Astrocyte of the hippocampus (primary cell): ENCODE results near the gene KCNF1.

Experiments used
- DNase-seq: peaks from one replicate; pipeline ENCODE4 v3.0.0; 2011; ENCODE audit warnings: low read depth, low spot score

Gene KCNF1

GRCh38 chr2:10901160-10901939 is 10.4 kb upstream of the KCNF1 start:
- DNase-seq, result no peak

GRCh38 chr2:10903861-10904210 is 7.9 kb upstream of the KCNF1 start:
- no peak for DNase-seq

- DNase-seq, result no peak
Observed at GRCh38 chr2:10904455-10904854, 7.3 kb upstream of the KCNF1 start.

- no peak for DNase-seq
Observed at GRCh38 chr2:10905006-10905861, 6.5 kb upstream of the KCNF1 start.

- DNase-seq, result no peak
Observed at GRCh38 chr2:10905862-10906143, 5.9 kb upstream of the KCNF1 start.

- DNase-seq, result no peak
Observed at GRCh38 chr2:10906926-10907625, 4.7 kb upstream of the KCNF1 start.

- DNase-seq, result no peak
Observed at GRCh38 chr2:10908195-10908594, 3.5 kb upstream of the KCNF1 start.

- peak; percentile 39 for DNase-seq
Observed at GRCh38 chr2:10909050-10909995, 2.4 kb upstream of the KCNF1 start.

- DNase-seq, result no peak
Observed at GRCh38 chr2:10909996-10910341, 1.8 kb upstream of the KCNF1 start.

- no peak for DNase-seq
Observed at GRCh38 chr2:10910625-10911024, 1.1 kb upstream of the KCNF1 start.

- DNase-seq, result no peak
Observed at GRCh38 chr2:10912076-10912731, 470 bp downstream of the KCNF1 start.

- no peak for DNase-seq
Observed at GRCh38 chr2:10912796-10913455, 1.2 kb downstream of the KCNF1 start.

- no peak for DNase-seq
Observed at GRCh38 chr2:10913501-10914271, 2.0 kb downstream of the KCNF1 start.

GRCh38 chr2:10914272-10914693 is 2.5 kb downstream of the KCNF1 start:
- peak; percentile 54 for DNase-seq

- no peak for DNase-seq
Observed at GRCh38 chr2:10915236-10915635, 3.5 kb downstream of the KCNF1 start.

- no peak for DNase-seq
Observed at GRCh38 chr2:10915731-10916276, 4.1 kb downstream of the KCNF1 start.

- no peak for DNase-seq
Observed at GRCh38 chr2:10916953-10917352, 5.2 kb downstream of the KCNF1 start.

GRCh38 chr2:10917927-10918326 is 6.2 kb downstream of the KCNF1 start:
- no peak for DNase-seq

GRCh38 chr2:10918661-10919409 is 7.1 kb downstream of the KCNF1 start:
- peak; percentile 68 for DNase-seq
